T-cell (primary cell): ENCODE results near the gene EMC10. TPM values are rescaled to one million over a fixed set of nuclear protein-coding genes. Genes with fewer than 3 reads are reported as not detected.

ENCODE experiments used
- ATAC-seq, 4 experiments: fragments of 200-7000 bp in 3 of 4; fragments of 150-1000 bp in 1 of 4; cut with Tn5 transposase; replicated peaks in 1 of 4; 1 replicate in 3 of 4; 2 replicates in 1 of 4; pipeline ENCODE4 v1.10.0; 2021; ENCODE audit warnings: moderate library complexity in 3 of 4, mild to moderate bottlenecking in 2 of 4, moderate number of reproducible peaks in 1 of 4
- CTCF ChIA-PET, 2 donors: fragments of 300-600 bp; sonication (Branson Sonifier 250); formaldehyde crosslinking; loops; one replicate each; lab custom pipeline; 2022; ENCODE audit warnings: antibody characterized with exemption in 2 of 2; lab: Charles Lee
- POLR2A ChIA-PET, 2 donors: fragments of 300-600 bp; sonication (Branson Sonifier 250); formaldehyde crosslinking; loops; one replicate each; lab custom pipeline; 2022; ENCODE audit warnings: antibody characterized with exemption in 2 of 2; lab: Charles Lee
- DNase-seq, 35 experiments: peaks; one replicate each; pipeline versions ENCODE4 v3.0.0 to v3.0.0-alpha.2; 2013 to 2023
- H3K27ac ChIP-seq: one replicate; pipeline ENCODE4 v1.5.1; 2013; ENCODE audit warnings: low read length
- H3K27me3 ChIP-seq, 2 experiments: replicated peaks in 1 of 2; 1 replicate in 1 of 2; 2 replicates in 1 of 2; pipeline versions ENCODE4 v1.6.1 to v1.7.0; 2013; ENCODE audit warnings: low read length in 1 of 2, mixed read lengths in 1 of 2; ENCODE audit not compliant: control insufficient read depth in 2 of 2, insufficient read depth in 2 of 2; ENCODE audit errors: extremely low read depth in 1 of 2
- H3K36me3 ChIP-seq, 2 donors: 1 replicate in 1 of 2; 2 replicates in 1 of 2; pipeline versions ENCODE4 v1.6.1 to v1.7.0; 2013; ENCODE audit warnings: low read length in 1 of 2; ENCODE audit not compliant: control insufficient read depth in 2 of 2, insufficient read depth in 1 of 2; ENCODE audit errors: extremely low read depth in 1 of 2
- H3K4me1 ChIP-seq, 2 experiments: 1 replicate in 1 of 2; 2 replicates in 1 of 2; pipeline versions ENCODE4 v1.6.1 to v1.7.0; 2013; ENCODE audit warnings: low read length in 2 of 2, mixed read lengths in 1 of 2; ENCODE audit not compliant: insufficient read depth in 2 of 2, control insufficient read depth in 1 of 2; ENCODE audit errors: extremely low read depth in 1 of 2
- H3K4me3 ChIP-seq, 2 donors: 1 replicate in 1 of 2; 2 replicates in 1 of 2; pipeline versions ENCODE4 v1.5.1 to v1.7.0; 2013; ENCODE audit warnings: mild to moderate bottlenecking in 2 of 2, low read length in 1 of 2, moderate library complexity in 1 of 2; ENCODE audit not compliant: control insufficient read depth in 1 of 2; ENCODE audit errors: extremely low read depth in 1 of 2
- H3K9me3 ChIP-seq: 2 replicates; pipeline ENCODE4 v1.7.0; 2013
- H3K27ac Mint-ChIP-seq, 2 donors: one replicate each; pipeline ENCODE4 v1.8.0; 2020 to 2021; ENCODE audit warnings: mild to moderate bottlenecking in 2 of 2, mixed read lengths in 2 of 2
- H3K27me3 Mint-ChIP-seq, 2 donors: one replicate each; pipeline ENCODE4 v1.8.0; 2021 to 2022; ENCODE audit warnings: mixed read lengths in 2 of 2
- H3K36me3 Mint-ChIP-seq: one replicate; pipeline ENCODE4 v1.8.0; 2021; ENCODE audit warnings: mixed read lengths
- H3K4me1 Mint-ChIP-seq, 3 donors: one replicate each; pipeline ENCODE4 v1.8.0; 2020 to 2022; ENCODE audit warnings: mixed read lengths in 3 of 3, mild to moderate bottlenecking in 1 of 3
- H3K4me3 Mint-ChIP-seq, 3 donors: one replicate each; pipeline ENCODE4 v1.8.0; 2020 to 2022; ENCODE audit warnings: mild to moderate bottlenecking in 3 of 3, mixed read lengths in 3 of 3, moderate library complexity in 3 of 3
- H3K9me3 Mint-ChIP-seq, 3 donors: one replicate each; pipeline ENCODE4 v1.8.0; 2020 to 2022; ENCODE audit warnings: mixed read lengths in 3 of 3
- WGBS: methylation state at CpG from one replicate; pipeline ENCODE4 v1.1.5; 2013; ENCODE audit warnings: missing lambda C conversion rate; ENCODE audit not compliant: insufficient coverage; 5-methylcytosine and 5-hydroxymethylcytosine counted together
- total RNA-seq, 35 experiments: library from RNA in 6 of 35; stranded (reverse) in 6 of 35; fragments of 120-200 nt in 1 of 35; gene quantifications; one replicate each; pipeline versions ENCODE4 v1.2.1 to v1.2.4 and lab custom pipeline; 2013 to 2026

Gene EMC10
- total RNA-seq, 5 donors from 2014 or later (not counting 1 experiment from before 2014, with no cell fraction given) = 83.7 to 98.1 (median 89.7) TPM

DNA sequence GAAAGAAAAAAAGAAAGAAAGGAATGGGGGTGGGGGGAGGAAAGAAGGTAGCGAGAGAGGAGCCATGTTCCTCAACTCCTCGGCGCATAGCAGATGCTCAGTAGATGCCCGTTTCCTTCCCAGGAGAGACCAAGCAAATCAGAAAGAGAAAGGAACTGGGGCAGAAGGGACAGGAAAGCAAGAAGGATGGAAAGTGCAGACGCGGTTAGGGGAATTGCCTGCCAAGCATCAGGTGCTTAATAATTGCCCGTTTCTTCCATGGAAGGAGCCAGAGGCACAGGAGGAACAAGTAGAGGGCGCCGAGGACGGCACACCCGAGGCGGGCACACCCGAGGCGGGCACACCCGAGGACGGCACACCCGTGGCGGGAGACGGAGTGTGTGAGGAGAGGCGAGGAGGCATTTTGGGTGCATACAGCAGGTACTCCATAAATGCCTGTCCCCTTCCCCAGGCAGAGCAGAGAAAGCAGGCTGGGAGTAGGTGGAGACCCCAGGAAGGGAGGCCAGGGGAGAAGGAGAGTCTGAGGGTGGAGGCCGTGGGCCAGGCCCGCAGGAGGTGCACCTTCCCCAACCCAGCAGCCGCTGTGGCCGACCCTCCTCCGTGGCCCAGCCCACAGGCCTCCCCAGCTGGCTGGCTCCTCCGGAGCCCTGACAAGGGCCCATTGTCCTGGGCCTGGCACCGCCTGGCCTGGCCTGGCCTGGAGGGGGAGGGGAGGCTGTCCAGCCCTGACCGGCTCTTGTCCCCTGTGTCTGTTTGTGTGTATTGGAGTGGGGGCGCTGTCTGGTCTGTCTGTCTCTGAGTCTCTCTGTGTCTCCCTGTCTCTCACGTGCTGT is 20.1 kb downstream of the EMC10 start:
- WGBS = 91% methylated on average over 21 of the region's 30 CpGs
- Mint-ChIP-seq H3K4me1 (peaks cover 11 to 12% (median 11%) of the 10 kb centered on the region in 3 donors), H3K4me3 (no peak overlapping the region), H3K36me3 (peaks cover 4% of the 10 kb centered on the region), H3K27me3 (no peaks in the 10 kb centered on the region), H3K9me3 (no peaks in the 10 kb centered on the region), H3K27ac (no peak overlapping the region)
- ATAC-seq (no peak), DNase-seq (no peak)
- Histone ChIP-seq H3K9me3 (no peaks in the 10 kb centered on the region), H3K4me3 (no peak overlapping the region), H3K27ac (no peak overlapping the region), H3K4me1 (peaks cover 6 to 14% of the 10 kb centered on the region in 2 experiments), H3K36me3 (no peaks in the 10 kb centered on the region), H3K27me3 (no peaks in the 10 kb centered on the region)
- ChIA-PET POLR2A (no interaction called here), CTCF (no interaction called here)

GRCh38 chr19:50497022-50497405 is 20.7 kb downstream of the EMC10 start:
- no peak overlapping the region for H3K4me3 Mint-ChIP-seq
- ChIA-PET POLR2A (no interaction called here), CTCF (no interaction called here)
- ATAC-seq = no peak
- Histone ChIP-seq H3K9me3 (no peaks in the 10 kb centered on the region), H3K27ac (no peak overlapping the region), H3K4me1 (peaks cover 2 to 8% of the 10 kb centered on the region in 2 experiments), H3K36me3 (no peaks in the 10 kb centered on the region), H3K27me3 (no peaks in the 10 kb centered on the region), H3K4me3 (no peak overlapping the region)
- H3K36me3 Mint-ChIP-seq = peaks cover 4% of the 10 kb centered on the region
- H3K4me1 Mint-ChIP-seq = peaks cover 5 to 6% (median 5%) of the 10 kb centered on the region in 3 donors
- no peaks in the 10 kb centered on the region for H3K9me3 Mint-ChIP-seq
- H3K27ac Mint-ChIP-seq = no peak overlapping the region
- 97% methylated on average over 4 of the region's 8 CpGs for WGBS
- no peak for DNase-seq
- no peaks in the 10 kb centered on the region for H3K27me3 Mint-ChIP-seq

DNA sequence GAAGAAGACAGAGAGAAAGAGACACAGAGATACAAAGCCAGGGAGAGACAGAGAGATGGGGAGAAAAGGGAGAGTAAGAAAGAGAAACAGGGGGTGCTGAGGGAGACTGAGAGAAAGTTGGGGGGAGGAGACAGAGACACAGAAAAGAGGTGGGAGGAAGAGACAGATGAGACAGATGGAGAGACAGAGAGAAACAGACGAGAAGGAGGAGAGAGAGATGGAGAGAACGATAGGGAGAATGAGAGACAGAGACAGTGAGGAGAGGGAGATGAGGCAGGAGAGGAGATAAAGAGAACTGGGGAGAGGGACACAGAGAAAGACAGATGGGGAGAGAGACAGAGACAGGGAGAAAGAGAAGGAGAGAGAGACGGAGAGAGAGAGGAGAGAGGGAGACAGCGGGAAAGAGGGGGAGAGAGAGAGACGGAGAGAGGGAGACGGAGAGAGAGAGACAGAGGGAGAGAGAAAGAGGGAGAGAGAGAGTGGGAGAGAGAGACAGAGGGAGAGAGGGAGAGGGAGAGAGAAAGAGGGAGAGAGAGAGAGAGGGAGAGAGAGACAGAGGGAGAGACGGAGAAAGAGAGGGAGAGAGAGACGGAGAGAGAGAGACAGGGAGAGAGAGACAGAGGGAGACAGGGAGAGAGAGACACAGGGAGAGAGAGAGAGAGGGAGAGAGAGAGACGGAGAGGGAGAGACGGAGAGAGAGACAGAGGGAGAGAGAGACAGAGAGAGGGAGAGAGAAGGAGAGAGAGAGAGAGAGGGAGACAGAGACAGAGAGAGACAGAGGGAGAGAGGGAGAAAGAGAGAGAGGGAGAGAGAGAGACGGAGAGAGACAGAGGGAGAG is 22.1 kb downstream of the EMC10 start:
- peaks cover 4% of the 10 kb centered on the region for H3K36me3 Mint-ChIP-seq
- Histone ChIP-seq H3K36me3 (no peaks in the 10 kb centered on the region), H3K9me3 (no peaks in the 10 kb centered on the region), H3K27me3 (no peaks in the 10 kb centered on the region), H3K27ac (no peak overlapping the region), H3K4me3 (no peak overlapping the region), H3K4me1 (no peaks in the 10 kb centered on the region)
- WGBS = 94% methylated on average over 9 of the region's 11 CpGs
- no peaks in the 10 kb centered on the region for H3K9me3 Mint-ChIP-seq
- no peak overlapping the region for H3K27ac Mint-ChIP-seq
- H3K4me1 Mint-ChIP-seq = no peaks in the 10 kb centered on the region
- ChIA-PET CTCF (no interaction called here), POLR2A (no interaction called here)
- ATAC-seq = no peak
- H3K27me3 Mint-ChIP-seq = no peaks in the 10 kb centered on the region
- DNase-seq = no peak
- no peak overlapping the region for H3K4me3 Mint-ChIP-seq

DNA sequence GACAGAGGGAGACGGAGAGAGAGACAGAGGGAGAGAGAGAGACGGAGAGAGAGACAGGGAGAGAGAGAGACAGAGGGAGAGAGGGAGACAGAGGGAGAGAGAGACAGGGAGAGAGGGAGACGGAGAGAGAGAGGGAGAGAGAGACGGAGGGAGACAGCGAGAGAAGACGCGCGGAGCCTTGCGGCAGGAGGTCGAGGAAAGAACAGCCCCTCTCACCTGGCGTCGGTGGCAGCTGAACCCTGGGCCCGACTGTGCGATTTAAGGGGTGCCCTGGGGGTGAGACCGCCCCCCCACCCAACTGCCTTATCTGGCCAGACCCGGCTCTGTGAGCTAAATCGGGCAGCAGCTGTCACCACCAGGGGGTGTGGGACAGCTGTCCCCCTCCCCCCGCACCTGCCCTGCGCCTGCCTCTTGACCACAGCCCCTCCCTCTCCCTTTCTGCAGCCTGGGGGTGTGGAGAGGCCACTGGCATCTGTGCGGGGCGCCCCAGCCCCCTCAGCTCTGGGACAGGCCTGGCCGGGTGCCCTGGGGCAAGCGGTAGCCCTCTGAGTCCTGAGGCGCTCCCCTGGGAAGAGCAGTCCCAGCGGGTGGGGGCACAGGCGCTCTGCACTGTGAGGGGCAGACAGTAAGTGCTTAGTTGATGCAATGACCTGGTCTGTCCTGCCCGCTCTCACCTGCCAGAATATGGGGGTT is 23.9 kb downstream of the EMC10 start:
- Histone ChIP-seq H3K9me3 (no peaks in the 10 kb centered on the region), H3K36me3 (no peaks in the 10 kb centered on the region), H3K4me1 (no peaks in the 10 kb centered on the region), H3K27ac (no peak overlapping the region), H3K4me3 (no peak overlapping the region), H3K27me3 (no peaks in the 10 kb centered on the region)
- WGBS = 67% methylated on average over 9 of the region's 27 CpGs
- no peaks in the 10 kb centered on the region for H3K9me3 Mint-ChIP-seq
- DNase-seq (peak in 1 of 35 experiments; percentile 53), ATAC-seq (peak in 2 of 4 experiments; percentile 20 to 27)
- POLR2A ChIA-PET = no interaction called here
- no peak overlapping the region for H3K4me3 Mint-ChIP-seq
- no peaks in the 10 kb centered on the region for H3K4me1 Mint-ChIP-seq
- CTCF ChIA-PET = no interaction called here
- H3K27ac Mint-ChIP-seq = no peak overlapping the region
- peaks cover 2% of the 10 kb centered on the region for H3K36me3 Mint-ChIP-seq
- H3K27me3 Mint-ChIP-seq = no peaks in the 10 kb centered on the region

GRCh38 chr19:50500753-50501151 is 24.4 kb downstream of the EMC10 start:
- H3K4me1 ChIP-seq = no peaks in the 10 kb centered on the region
- H3K27ac Mint-ChIP-seq = no peak overlapping the region
- H3K9me3 Mint-ChIP-seq = no peaks in the 10 kb centered on the region
- no peaks in the 10 kb centered on the region for H3K4me1 Mint-ChIP-seq
- no peak overlapping the region for H3K4me3 ChIP-seq
- H3K27ac ChIP-seq = no peak overlapping the region
- DNase-seq = no peak
- H3K27me3 ChIP-seq = no peaks in the 10 kb centered on the region
- 84% methylated on average over 6 of the region's 10 CpGs for WGBS
- ChIA-PET POLR2A (no interaction called here), CTCF (no interaction called here)
- H3K36me3 ChIP-seq = no peaks in the 10 kb centered on the region
- H3K27me3 Mint-ChIP-seq = no peaks in the 10 kb centered on the region
- H3K9me3 ChIP-seq = no peaks in the 10 kb centered on the region
- ATAC-seq = no peak
- no peaks in the 10 kb centered on the region for H3K36me3 Mint-ChIP-seq
- no peak overlapping the region for H3K4me3 Mint-ChIP-seq

- Histone ChIP-seq H3K4me3 (no peak overlapping the region), H3K27ac (no peak overlapping the region), H3K4me1 (no peaks in the 10 kb centered on the region), H3K36me3 (no peaks in the 10 kb centered on the region), H3K27me3 (no peaks in the 10 kb centered on the region), H3K9me3 (no peaks in the 10 kb centered on the region)
- H3K4me3 Mint-ChIP-seq = no peak overlapping the region
- no peaks in the 10 kb centered on the region for H3K4me1 Mint-ChIP-seq
- ATAC-seq = no peak
- no peak for DNase-seq
- H3K9me3 Mint-ChIP-seq = no peaks in the 10 kb centered on the region
- ChIA-PET CTCF (no interaction called here), POLR2A (no interaction called here)
- no peaks in the 10 kb centered on the region for H3K27me3 Mint-ChIP-seq
- H3K36me3 Mint-ChIP-seq = no peaks in the 10 kb centered on the region
- WGBS = 86% methylated on average over 10 of the region's 12 CpGs
- H3K27ac Mint-ChIP-seq = no peak overlapping the region
Measured at GRCh38 chr19:50501186-50501567, 24.9 kb downstream of the EMC10 start.
